GOT3 (cell line): Measurements from ENCODE around the gene FMN2.

ENCODE experiments used
- DNase-seq: peaks from one replicate; lab custom pipeline; 2025; ENCODE audit warnings: mixed read lengths; lab: John Stamatoyannopoulos, UW

The FMN2 gene

GRCh38 chr1:240098534-240098933 lies 6.9 kb downstream of the FMN2 start:
- no peak for DNase-seq

- no peak for DNase-seq
Observed at GRCh38 chr1:240099329-240099728, 7.6 kb downstream of the FMN2 start.

- DNase-seq, result no peak
Observed at GRCh38 chr1:240099748-240100147, 8.1 kb downstream of the FMN2 start.

DNA sequence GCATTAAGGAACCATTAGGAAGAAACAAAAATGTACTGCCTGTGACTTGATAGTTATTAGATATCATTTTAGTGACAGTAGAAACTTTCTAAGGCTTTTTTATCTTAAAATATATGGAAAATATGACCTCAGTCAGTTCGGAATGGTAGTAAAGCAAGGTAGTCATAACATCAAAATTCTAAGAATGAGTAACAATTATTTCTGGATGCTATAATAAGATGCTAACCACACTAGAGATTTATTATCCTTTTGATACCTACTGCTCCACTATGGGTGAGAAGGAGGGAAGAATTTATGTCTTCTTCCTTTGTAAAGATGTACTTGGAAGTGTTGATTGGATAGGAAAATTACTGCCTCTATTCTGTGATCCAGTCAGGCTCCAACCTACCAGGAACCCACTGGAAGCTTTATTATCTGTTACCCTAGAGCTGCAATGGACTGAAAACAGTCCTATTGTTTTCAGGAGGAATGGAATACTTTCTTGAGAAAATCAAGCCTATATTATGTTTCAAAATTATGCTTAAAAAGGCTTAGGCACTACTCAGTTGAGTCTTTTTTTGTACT lies 8.8 kb downstream of the FMN2 start:
- DNase-seq, result no peak

- DNase-seq, result no peak
Observed at GRCh38 chr1:240101306-240101705, 9.6 kb downstream of the FMN2 start.

- DNase-seq, result no peak
Observed at GRCh38 chr1:240101737-240102136, 10.1 kb downstream of the FMN2 start.

DNA sequence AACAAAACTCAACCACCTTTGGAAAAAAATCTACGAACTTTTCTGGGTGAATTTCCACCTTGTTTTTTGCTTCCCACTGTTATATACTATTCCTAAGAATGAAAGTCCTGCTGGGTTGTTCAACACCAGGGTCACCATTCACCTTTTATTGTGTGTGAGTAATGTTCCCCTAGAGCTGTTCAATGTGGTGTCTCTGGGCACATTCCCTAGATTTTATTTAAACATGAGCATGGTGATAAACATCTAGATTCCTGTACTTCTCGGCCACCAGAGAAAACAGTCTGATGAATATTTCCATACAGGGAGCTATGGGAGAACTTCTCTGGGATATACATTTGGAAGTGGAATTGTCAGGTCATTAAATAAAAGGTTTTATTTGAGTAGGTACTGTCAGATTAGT lies 13.0 kb downstream of the FMN2 start:
- no peak for DNase-seq

GRCh38 chr1:240107058-240107684 lies 15.5 kb downstream of the FMN2 start:
- DNase-seq, result no peak

DNA sequence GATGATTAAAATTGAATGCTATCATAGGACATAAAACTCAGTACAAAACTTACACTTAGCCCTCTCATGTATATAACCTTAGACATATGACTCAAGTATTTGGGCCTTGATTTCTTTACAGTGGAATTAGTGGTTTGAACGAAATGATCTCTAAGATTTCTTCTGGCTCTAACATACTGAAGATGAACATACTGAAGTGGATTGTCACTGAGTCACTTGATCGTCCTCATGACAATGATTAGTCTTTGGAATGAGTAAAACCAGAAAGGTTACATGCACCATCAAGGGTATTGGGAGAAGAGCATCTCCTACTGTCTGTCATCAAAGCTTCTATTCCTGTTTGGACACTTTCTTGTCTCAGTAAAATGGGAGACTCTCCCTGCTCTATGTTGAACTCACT lies 17.4 kb downstream of the FMN2 start:
- DNase-seq, result no peak

- no peak for DNase-seq
Observed at GRCh38 chr1:240109920-240110636, 18.4 kb downstream of the FMN2 start.

DNA sequence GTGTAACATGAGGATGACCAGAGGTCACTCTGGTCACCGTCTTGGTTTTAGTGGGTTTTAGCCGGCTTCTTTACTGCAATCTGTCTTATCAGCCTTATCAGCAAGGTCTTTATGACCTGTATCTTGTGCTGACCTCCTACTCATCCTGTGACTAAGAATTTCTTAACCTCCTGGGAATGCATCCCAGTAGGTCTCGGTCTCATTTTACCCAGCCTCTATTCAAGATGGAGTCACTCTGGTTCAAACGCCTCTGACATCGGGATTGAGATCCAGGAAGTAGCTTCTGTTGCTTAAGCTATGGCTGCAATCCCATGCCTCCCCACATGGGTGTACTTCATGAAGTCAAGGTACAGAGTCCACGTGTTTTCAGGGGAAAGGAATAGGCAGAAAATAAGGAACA lies 19.9 kb downstream of the FMN2 start:
- no peak for DNase-seq

DNA sequence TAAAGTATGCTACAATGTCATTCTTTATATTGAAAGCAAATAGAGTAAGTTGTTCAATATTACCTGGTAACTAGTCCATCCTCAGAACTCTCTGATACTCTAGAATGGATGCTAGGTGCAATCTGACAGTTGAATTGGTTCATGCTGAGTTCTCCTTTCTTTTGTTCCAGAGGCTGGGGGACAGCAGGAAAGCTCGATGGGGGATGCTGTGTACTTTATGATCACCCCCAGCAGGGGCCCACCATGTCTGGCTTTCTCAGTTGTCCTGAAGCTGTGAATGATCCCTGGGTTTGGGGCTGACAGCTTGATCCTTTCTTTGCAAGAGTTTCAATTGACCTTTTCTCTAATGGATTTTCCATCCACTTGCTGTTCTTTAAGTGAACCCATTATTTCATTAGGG lies 22.5 kb downstream of the FMN2 start:
- no peak for DNase-seq

GRCh38 chr1:240115831-240116230 lies 24.1 kb downstream of the FMN2 start:
- DNase-seq, result no peak

DNA sequence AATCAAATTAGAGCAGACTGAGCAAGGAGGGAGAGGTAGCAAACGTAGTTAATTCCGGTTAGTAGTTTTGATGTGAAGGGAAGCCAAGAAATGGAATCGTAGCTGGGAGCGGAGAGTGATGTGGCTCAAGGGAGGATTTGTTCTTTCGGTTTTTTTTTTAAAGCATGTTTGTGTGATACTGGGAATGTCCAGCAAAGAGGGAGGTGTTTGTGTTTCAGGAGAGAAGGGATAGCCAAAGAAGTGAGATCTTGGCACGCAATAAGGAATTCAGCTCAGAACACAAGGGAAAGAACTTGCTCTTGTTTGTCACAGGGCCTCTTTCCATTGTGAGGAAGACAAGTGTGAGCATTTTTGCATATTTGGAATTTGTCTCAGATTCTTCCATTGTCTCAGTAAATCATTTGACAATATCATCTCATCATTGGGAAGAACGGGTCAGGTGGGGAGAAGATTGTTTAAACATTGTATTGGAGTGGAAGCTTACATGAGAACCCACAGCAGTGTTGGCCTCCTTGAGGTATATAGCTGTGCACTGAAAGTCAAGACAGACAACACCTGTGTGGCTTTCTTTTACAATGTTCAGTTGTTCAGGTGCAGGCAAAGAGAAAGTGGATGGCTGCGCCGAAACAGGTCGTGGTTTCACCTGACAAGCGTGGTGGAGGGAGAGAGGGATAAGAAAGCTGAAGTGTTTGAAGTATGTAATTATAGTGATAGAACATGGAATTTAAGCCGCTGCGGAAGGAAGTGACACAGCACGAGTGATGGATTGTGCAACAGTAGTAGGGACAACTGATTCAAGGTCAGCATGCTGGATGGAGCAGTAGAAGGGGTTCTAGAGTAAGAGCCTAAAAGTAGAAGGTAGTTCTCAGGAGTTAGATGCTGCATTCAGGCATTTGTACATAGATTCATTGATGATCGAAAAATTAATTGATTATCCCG lies 25.4 kb downstream of the FMN2 start:
- no peak for DNase-seq

GRCh38 chr1:240117930-240118329 lies 26.2 kb downstream of the FMN2 start:
- no peak for DNase-seq

- no peak for DNase-seq
Observed at GRCh38 chr1:240122639-240123613, 31.2 kb downstream of the FMN2 start.

DNA sequence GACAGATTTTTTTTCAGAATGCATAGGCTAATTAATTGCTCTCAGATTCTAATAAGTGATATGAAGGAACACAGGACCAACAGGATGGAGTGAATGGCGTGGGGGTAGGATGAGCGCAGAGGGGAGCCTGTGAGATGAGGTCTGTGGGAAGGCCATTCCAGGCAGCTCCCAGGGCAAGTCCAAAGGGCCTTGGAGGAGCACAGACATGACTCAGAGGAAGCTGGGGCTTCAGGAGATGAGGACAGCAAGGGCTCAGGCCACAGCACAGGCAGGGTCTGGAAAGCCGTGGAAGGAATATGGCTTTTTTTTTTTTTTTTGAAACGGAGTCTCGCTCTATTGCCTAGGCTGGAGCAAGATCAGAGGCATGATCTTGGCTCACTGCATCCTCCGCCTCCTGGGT lies 35.1 kb downstream of the FMN2 start:
- no peak for DNase-seq

- no peak for DNase-seq
Observed at GRCh38 chr1:240128366-240128765, 36.7 kb downstream of the FMN2 start.

DNA sequence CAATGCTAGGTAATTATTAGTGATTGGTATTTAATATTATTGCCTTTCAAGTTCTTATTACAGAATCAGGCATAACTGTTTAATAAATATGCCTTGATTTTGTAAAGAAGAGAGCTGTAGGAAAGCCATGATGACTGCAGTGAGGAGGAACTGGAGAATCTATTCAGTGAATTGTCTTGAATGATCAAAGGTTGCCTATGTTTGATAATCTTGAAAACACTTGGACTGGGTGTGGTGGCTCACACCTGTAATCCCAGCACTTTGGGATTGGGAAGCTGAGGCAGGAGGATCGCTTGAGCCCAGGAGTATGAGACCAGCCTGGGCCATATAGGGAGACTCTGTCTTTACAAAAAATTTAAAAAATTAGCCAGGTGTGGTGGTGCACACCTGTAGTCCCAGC lies 42.4 kb downstream of the FMN2 start:
- no peak for DNase-seq

DNA sequence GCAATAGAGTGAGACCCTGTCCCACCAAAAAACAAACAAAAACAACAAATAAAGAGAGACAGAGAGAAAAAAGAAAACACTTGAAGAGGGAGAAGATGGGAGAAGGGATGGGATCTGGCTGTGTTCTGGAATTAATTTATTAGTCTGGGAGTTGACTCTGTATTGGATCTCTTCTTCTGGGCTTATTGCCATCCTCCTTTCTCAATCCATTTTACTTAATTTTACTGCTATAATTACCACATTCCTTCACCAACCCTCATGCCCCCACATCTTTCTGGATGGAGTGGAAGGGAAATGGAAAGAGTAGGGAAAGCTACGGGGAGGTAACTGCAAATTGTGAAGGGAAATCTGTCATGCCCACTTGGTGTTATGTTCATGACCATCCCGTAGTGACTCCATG lies 42.9 kb downstream of the FMN2 start:
- DNase-seq, result no peak

GRCh38 chr1:240136402-240136801 lies 44.7 kb downstream of the FMN2 start:
- DNase-seq, result no peak
